ENCODE measurements around the gene RPL22L1. TPM values are rescaled to one million over a fixed set of nuclear protein-coding genes. Genes with fewer than 3 reads are reported as not detected.
"Not testable (repeated sequence)": the region's sequence is repeated elsewhere in the genome, so short reads cannot be mapped to it uniquely, and the experiment has no call there.

Gene RPL22L1
- total and polyA plus RNA-seq, 2 donors (not counting 1 experiment from before 2014, with no cell fraction given): 46.1 to 147 TPM

DNA sequence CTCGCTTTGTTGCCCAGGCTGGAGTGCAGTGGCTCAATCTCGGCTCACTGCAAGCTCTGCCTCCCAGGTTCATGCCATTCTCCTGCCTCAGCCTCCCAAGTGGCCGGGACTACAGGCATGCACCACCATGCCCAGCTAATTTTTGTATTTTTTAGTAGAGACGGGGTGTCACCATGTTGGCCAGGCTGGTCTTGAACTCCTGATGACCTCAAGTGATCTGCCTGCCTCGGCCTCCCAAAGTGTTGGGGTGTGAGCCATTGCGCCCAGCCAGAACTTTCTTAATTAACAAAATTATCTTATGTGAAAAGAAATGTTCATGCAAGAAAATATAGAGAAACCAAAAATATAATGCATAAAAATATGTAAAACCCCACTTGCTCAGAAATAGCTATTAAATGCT, 7.3 kb upstream of the RPL22L1 start:
- 100% methylated on average over 1 of the region's 6 CpGs for WGBS (ENCODE audit: insufficient coverage)
- H3K4me1 ChIP-seq (ENCODE audit: control insufficient read depth in 2 of 2, insufficient read depth in 2 of 2, low read length in 2 of 2); ATAC-seq (ENCODE audit: low read depth); H3K27me3 Mint-ChIP-seq; H3K4me1 Mint-ChIP-seq; H3K27ac ChIP-seq (ENCODE audit: low read length in 2 of 2); H3K9me3 Mint-ChIP-seq (ENCODE audit: insufficient read depth); H3K79me2 ChIP-seq (ENCODE audit: control insufficient read depth, insufficient read depth, low read length); H3K36me3 ChIP-seq (replicated peaks in 1 of 2; ENCODE audit: control extremely low read depth in 1 of 2, control insufficient read depth in 1 of 2, extremely low read depth in 1 of 2, insufficient read depth in 2 of 2, low read length in 1 of 2); H4K20me1 ChIP-seq (ENCODE audit: control insufficient read depth, insufficient read depth, low read length, poor library complexity, severe bottlenecking); H3K9ac ChIP-seq (ENCODE audit: low read length); H2AFZ ChIP-seq (ENCODE audit: insufficient read depth, low read depth, low read length, poor library complexity, severe bottlenecking); DNase-seq; CTCF ChIA-PET; POLR2A ChIA-PET; H3K9me3 ChIP-seq (ENCODE audit: control extremely low read depth in 1 of 3, control insufficient read depth in 2 of 3, insufficient read depth in 1 of 3, low read length in 2 of 3); H3K4me3 ChIP-seq (ENCODE audit: control extremely low read depth in 1 of 5, extremely low read depth in 1 of 5, insufficient read depth in 1 of 5, low read depth in 2 of 5, low read length in 4 of 5); H3K4me3 Mint-ChIP-seq; H3K27ac Mint-ChIP-seq; intact Hi-C loops (cut with micrococcal nuclease); H3K4me2 ChIP-seq (replicated peaks; ENCODE audit: low read depth, low read length, poor library complexity, severe bottlenecking); H3K27me3 ChIP-seq (replicated peaks in 1 of 4; ENCODE audit: control extremely low read depth in 1 of 4, control insufficient read depth in 3 of 4, insufficient read depth in 4 of 4, low read length in 3 of 4): not testable (repeated sequence)

DNA sequence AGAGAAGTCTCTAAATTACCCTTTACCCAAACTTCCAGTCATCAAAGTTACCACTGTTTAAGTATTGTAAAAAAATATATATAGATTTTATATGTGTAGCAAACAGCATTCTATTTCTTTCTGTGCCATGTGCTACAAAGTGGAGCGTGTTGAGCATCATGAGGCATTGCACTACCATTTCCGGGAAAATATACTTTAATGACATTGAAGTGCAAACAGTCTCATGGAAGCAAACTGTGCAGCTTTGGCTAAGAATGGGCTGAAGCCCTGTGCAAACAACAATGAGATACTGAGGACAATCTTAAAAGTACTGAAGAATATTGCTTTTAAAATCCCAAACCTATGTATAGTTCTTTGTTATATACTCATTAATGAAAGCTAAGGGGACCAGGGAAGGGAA, 6.5 kb upstream of the RPL22L1 start:
- TF ChIP-seq EZH2 (IDR thresholded peaks at IDR 0.05; ENCODE audit: borderline replicate concordance, insufficient read depth, low read depth, low read length, poor library complexity, severe bottlenecking) (no peak), CTCF (IDR thresholded peaks at IDR 0.05) (no peak)
- Histone ChIP-seq H3K9ac (ENCODE audit: low read length) (no peak overlapping the region), H3K9me3 (ENCODE audit: control extremely low read depth in 1 of 3, control insufficient read depth in 2 of 3, insufficient read depth in 1 of 3, low read length in 2 of 3) (no peaks in the 10 kb centered on the region), H3K27me3 (replicated peaks in 1 of 4; ENCODE audit: control extremely low read depth in 1 of 4, control insufficient read depth in 3 of 4, insufficient read depth in 4 of 4, low read length in 3 of 4) (no peaks in the 10 kb centered on the region), H3K4me3 (ENCODE audit: control extremely low read depth in 1 of 5, extremely low read depth in 1 of 5, insufficient read depth in 1 of 5, low read depth in 2 of 5, low read length in 4 of 5) (no peak overlapping the region), H3K4me1 (ENCODE audit: control insufficient read depth in 2 of 2, insufficient read depth in 2 of 2, low read length in 2 of 2) (no peaks in the 10 kb centered on the region), H2AFZ (ENCODE audit: insufficient read depth, low read depth, low read length, poor library complexity, severe bottlenecking) (no peak overlapping the region), H3K27ac (ENCODE audit: low read length in 2 of 2) (no peak overlapping the region), H3K4me2 (replicated peaks; ENCODE audit: low read depth, low read length, poor library complexity, severe bottlenecking) (no peak overlapping the region), H3K36me3 (replicated peaks in 1 of 2; ENCODE audit: control extremely low read depth in 1 of 2, control insufficient read depth in 1 of 2, extremely low read depth in 1 of 2, insufficient read depth in 2 of 2, low read length in 1 of 2) (no peaks in the 10 kb centered on the region), H4K20me1 (ENCODE audit: control insufficient read depth, insufficient read depth, low read length, poor library complexity, severe bottlenecking) (no peaks in the 10 kb centered on the region), H3K79me2 (ENCODE audit: control insufficient read depth, insufficient read depth, low read length) (no peaks in the 10 kb centered on the region)
- H3K4me1 Mint-ChIP-seq: no peaks in the 10 kb centered on the region
- DNase-seq: no peak
- intact Hi-C loops (cut with micrococcal nuclease): no loop called here
- ChIA-PET CTCF (no interaction called here), POLR2A (no interaction called here)
- peaks cover 3% of the 10 kb centered on the region for H3K9me3 Mint-ChIP-seq (ENCODE audit: insufficient read depth)
- 100% methylated on average over 1 of the region's 2 CpGs for WGBS (ENCODE audit: insufficient coverage)
- H3K4me3 Mint-ChIP-seq: no peak overlapping the region
- no peak overlapping the region for H3K27ac Mint-ChIP-seq
- no peaks in the 10 kb centered on the region for H3K27me3 Mint-ChIP-seq
- ATAC-seq (ENCODE audit: low read depth): no peak
